Suprapubic skin (tissue), 4 donors: ENCODE measurements around the gene ADCY6. TPM values are rescaled to one million over a fixed set of nuclear protein-coding genes. Genes with fewer than 3 reads are reported as not detected.

Experiments
- DNase-seq, 2 donors: peaks; one replicate each; pipeline ENCODE4 v3.0.0-alpha.2; 2019; ENCODE audit warnings: low spot score in 2 of 2
- H3K27ac ChIP-seq: fragments of 200-600 bp; sonication (generic); one replicate; pipeline ENCODE4 v1.5.1; 2019
- H3K27me3 ChIP-seq: fragments of 200-600 bp; sonication (generic); one replicate; pipeline ENCODE4 v1.5.1; 2019
- H3K36me3 ChIP-seq: fragments of 200-600 bp; sonication (generic); one replicate; pipeline ENCODE4 v1.5.1; 2019
- H3K4me1 ChIP-seq: fragments of 200-600 bp; sonication (generic); one replicate; pipeline ENCODE4 v1.5.1; 2019
- H3K4me3 ChIP-seq: fragments of 200-600 bp; sonication (generic); one replicate; pipeline ENCODE4 v1.5.1; 2019; ENCODE audit warnings: mild to moderate bottlenecking
- H3K9me3 ChIP-seq: fragments of 200-600 bp; sonication (generic); one replicate; pipeline ENCODE4 v1.5.1; 2019
- EP300 ChIP-seq: sonication (generic); formaldehyde crosslinking; IDR thresholded peaks from one replicate; pipeline ENCODE4 v1.6.1; 2017; ENCODE audit warnings: antibody characterized with exemption
- POLR2A ChIP-seq, 2 donors: fragments of 450-650 bp; IDR thresholded peaks; one replicate each; pipeline ENCODE4 v1.6.1; 2017; ENCODE audit warnings: antibody characterized with exemption in 2 of 2, mild to moderate bottlenecking in 2 of 2, moderate library complexity in 2 of 2
- POLR2AphosphoS5 ChIP-seq, 3 donors: sonication (generic); formaldehyde crosslinking; IDR thresholded peaks; one replicate each; pipeline ENCODE4 v1.6.1; 2017; ENCODE audit warnings: antibody characterized with exemption in 3 of 3
- WGBS: methylation state at CpG from one replicate; pipeline ENCODE4 v1.1.5; 2018; 5-methylcytosine and 5-hydroxymethylcytosine counted together
- total RNA-seq, 4 donors: library from RNA; depleted of rRNA; stranded (reverse); fragments of >200 nt; gene quantifications; one replicate each; pipeline ENCODE4 v1.1.0, GENCODE V29; 2016
- TF ChIP-seq, protein P1 (sequence below), 2 donors: fragments of 200-600 bp in 1 of 2; fragments of 450-650 bp in 1 of 2; sonication (generic) in 1 of 2; IDR thresholded peaks; one replicate each; pipeline ENCODE4 v1.5.1; 2016 to 2019; ENCODE audit warnings: antibody characterized with exemption in 2 of 2, mild to moderate bottlenecking in 1 of 2, moderate library complexity in 1 of 2

Gene ADCY6
- total RNA-seq, 4 donors from 2014 or later: 11.2 to 48.4 (median 19.0) TPM

DNA sequence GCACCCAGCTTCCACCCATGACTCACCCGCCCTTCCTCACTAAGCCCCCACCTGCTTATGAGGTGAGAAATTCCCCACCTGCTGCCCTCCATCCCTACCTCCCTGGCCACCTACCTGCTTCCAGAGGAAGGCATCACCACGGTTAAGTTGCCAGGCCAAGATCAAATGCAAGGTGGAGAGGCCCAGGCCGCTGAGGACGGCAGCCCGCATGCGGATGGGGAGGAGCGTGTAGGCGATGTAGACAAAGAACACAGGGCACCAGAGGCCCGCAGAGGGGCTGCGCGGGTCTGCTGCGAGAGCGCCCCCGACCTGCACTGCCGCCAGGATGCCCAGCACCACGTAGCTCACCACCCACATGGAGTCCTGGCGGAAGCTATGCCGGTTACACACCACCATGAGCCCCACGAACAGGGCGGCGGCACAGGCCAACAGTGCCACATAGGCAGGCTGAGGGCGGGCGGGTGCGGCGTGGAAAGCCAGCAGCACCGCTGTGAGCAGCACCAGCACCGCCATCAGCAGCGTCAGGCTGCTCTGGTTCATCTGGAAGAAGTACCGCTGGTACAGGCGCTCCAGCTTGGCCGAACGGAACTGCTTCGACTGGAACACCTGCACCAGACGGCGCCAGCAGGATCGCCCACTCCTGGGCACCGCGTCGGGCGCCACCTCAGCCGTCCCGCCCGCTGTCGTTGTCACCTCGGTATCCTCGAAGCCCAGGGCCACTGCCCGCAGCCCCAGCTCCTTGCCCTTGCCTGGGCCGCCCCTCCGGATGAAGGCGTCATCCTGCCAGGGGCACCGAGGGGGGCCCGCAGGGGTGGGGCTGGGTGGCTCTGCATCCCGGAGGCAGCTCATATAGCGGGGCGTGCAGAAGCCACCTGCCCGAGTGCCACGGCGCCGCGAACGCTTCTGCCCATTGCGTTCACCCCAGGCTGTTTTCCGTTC, 6.2 kb downstream of the ADCY6 start:
- WGBS: 90% methylated on average over 45 of the region's 63 CpGs
- Histone ChIP-seq H3K36me3 (peaks cover 6% of the 10 kb centered on the region), H3K4me3 (no peak overlapping the region), H3K27ac (no peak overlapping the region), H3K27me3 (no peaks in the 10 kb centered on the region), H3K4me1 (peaks cover 52% of the 10 kb centered on the region), H3K9me3 (no peaks in the 10 kb centered on the region)
- DNase-seq: no peak
- no peak for TF ChIP-seq POLR2A (IDR thresholded peaks at IDR 0.05)
- no peak for TF ChIP-seq EP300
- no peak for TF ChIP-seq POLR2AphosphoS5 (IDR thresholded peaks at IDR 0.05)
- TF ChIP-seq, protein P1, sequence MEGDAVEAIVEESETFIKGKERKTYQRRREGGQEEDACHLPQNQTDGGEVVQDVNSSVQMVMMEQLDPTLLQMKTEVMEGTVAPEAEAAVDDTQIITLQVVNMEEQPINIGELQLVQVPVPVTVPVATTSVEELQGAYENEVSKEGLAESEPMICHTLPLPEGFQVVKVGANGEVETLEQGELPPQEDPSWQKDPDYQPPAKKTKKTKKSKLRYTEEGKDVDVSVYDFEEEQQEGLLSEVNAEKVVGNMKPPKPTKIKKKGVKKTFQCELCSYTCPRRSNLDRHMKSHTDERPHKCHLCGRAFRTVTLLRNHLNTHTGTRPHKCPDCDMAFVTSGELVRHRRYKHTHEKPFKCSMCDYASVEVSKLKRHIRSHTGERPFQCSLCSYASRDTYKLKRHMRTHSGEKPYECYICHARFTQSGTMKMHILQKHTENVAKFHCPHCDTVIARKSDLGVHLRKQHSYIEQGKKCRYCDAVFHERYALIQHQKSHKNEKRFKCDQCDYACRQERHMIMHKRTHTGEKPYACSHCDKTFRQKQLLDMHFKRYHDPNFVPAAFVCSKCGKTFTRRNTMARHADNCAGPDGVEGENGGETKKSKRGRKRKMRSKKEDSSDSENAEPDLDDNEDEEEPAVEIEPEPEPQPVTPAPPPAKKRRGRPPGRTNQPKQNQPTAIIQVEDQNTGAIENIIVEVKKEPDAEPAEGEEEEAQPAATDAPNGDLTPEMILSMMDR (IDR thresholded peaks at IDR 0.05): no peak

DNA sequence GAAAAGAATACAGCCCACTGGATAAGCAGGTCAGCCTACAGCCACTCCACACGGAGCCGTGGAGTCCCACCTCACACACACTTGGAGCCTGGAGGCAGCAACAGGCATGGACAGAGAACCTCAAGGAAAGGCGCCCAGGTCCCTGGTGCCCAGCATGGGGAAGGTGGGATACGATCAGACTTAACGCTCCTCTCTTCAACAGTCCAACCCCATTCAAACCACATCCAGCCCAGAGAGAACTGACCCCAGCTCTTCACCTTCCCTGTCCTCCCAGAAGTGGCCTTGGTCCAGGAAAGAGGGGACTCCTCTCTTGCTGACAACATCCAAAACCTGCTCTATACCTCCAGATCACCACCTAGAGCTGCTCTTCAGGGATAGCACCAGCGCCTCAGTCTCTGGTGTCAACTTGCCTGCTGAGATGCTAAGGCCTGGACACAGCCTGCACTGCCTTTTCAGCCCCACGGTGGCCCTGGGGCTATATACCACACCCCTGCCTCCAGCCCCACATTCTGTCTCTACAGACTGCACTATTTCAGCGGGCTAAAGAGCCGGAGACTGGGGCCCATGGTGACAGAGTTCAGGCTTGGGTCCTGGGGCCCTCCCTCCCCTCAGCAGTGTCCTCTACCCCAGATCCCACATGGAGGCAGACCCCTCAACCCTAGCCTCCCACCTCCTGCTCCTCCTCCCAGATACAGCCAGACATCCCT, 7.0 kb downstream of the ADCY6 start:
- WGBS: 74% methylated on average over 8 of the region's 9 CpGs
- no peaks in the 10 kb centered on the region for H3K27me3 ChIP-seq
- H3K27ac ChIP-seq: no peak overlapping the region
- H3K9me3 ChIP-seq: no peaks in the 10 kb centered on the region
- peaks cover 12% of the 10 kb centered on the region for H3K36me3 ChIP-seq
- TF ChIP-seq, protein P1 (IDR thresholded peaks at IDR 0.05): no peak
- TF ChIP-seq POLR2A (IDR thresholded peaks at IDR 0.05) (no peak), POLR2AphosphoS5 (IDR thresholded peaks at IDR 0.05) (no peak), EP300 (no peak)
- H3K4me1 ChIP-seq: peaks cover 44% of the 10 kb centered on the region
- no peak for DNase-seq
- H3K4me3 ChIP-seq: no peak overlapping the region

DNA sequence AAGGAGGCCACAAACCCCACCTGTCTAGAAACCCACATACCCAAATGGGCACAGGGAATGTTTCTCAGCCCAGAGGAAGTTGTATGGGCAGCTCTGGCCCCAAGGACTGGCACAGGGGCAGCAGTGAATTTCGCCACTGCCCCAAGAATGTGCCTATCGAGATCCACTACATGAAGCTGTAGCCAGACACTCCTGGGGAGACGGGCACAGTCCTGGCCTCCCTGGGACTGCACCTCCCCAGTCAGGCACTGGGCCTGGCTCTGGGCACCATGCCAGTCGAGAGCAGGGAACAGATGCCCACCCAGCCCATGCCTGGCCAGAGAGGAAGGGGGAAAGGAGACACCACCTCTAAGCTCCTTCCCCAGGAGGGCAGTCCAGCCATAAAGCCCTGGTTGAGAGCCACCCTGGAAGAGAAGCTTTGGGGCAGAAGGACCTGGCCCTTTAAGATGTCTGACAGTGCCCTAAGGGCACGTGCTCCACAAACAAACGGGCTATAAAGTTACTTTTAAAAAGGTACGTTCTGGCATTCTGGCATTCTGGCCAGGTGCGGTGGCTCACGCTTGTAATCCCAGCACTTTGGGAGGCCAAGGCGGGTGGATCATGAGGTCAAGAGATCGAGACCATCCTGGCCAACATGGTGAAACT, 8.4 kb downstream of the ADCY6 start:
- H3K27me3 ChIP-seq: no peaks in the 10 kb centered on the region
- peaks cover 26% of the 10 kb centered on the region for H3K36me3 ChIP-seq
- no peak for DNase-seq
- no peak overlapping the region for H3K4me3 ChIP-seq
- peak overlapping the region; percentile 53 for H3K27ac ChIP-seq
- no peak for TF ChIP-seq EP300
- no peak for TF ChIP-seq POLR2AphosphoS5 (IDR thresholded peaks at IDR 0.05)
- TF ChIP-seq, protein P1 (IDR thresholded peaks at IDR 0.05): no peak
- TF ChIP-seq POLR2A (IDR thresholded peaks at IDR 0.05): no peak
- peaks cover 35% of the 10 kb centered on the region for H3K4me1 ChIP-seq
- WGBS: 78% methylated on average over 7 of the region's 11 CpGs
- H3K9me3 ChIP-seq: no peaks in the 10 kb centered on the region

DNA sequence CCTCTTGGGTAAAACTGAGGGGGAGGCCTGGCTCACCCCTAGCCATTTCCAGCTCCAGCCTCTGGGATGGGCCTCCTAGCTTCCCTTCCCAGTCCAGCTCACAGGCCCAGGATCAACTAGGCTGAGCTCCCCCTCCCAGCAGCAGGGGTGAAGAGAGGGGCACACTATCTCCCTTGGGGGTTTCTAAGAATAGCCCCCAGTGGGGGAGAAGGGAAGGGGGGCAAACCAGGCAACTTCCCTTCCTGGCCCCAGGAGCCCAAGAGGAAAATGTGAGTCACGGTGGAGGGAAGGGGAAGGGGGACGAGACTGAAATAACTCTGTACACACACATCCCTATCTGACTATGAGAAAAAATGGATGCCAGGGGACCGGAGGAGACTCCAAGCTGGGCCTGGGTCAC, 9.0 kb downstream of the ADCY6 start:
- TF ChIP-seq POLR2A (IDR thresholded peaks at IDR 0.05) (no peak), POLR2AphosphoS5 (IDR thresholded peaks at IDR 0.05) (no peak), EP300 (no peak)
- TF ChIP-seq, protein P1 (IDR thresholded peaks at IDR 0.05): no peak
- H3K4me1 ChIP-seq: peaks cover 35% of the 10 kb centered on the region
- H3K4me3 ChIP-seq: no peak overlapping the region
- H3K36me3 ChIP-seq: peaks cover 32% of the 10 kb centered on the region
- H3K9me3 ChIP-seq: no peaks in the 10 kb centered on the region
- no peak for DNase-seq
- H3K27me3 ChIP-seq: no peaks in the 10 kb centered on the region
- H3K27ac ChIP-seq: peak overlapping the region; percentile 25
- 51% methylated on average over 3 of the region's 3 CpGs for WGBS
